ENCODE data around the gene RAB38.

- TF ChIP-seq CTCF (IDR thresholded peaks at IDR 0.05) (no peak), POLR2A (IDR thresholded peaks at IDR 0.05) (no peak), POLR2AphosphoS5 (IDR thresholded peaks at IDR 0.05) (no peak), EP300 (IDR thresholded peaks at IDR 0.05) (no peak)
These were observed 71.7 kb downstream of the RAB38 start for GRCh38 chr11:88103337-88104206.
